Activated T-cell treated with anti-CD3 and anti-CD28 coated beads, Interleukin-2, amount 50 U/mL, for 24 hours (primary cell): ENCODE measurements around the gene CAMK1D.
"Not testable (repeated sequence)": the region's sequence is repeated elsewhere in the genome, so short reads cannot be mapped to it uniquely, and the experiment has no call there.

ENCODE experiments used
- DNase-seq: peaks from one replicate; pipeline ENCODE4 v3.0.0-alpha.2; 2020
- H3K27ac Mint-ChIP-seq: 2 replicates; pipeline ENCODE4 v1.8.0; 2020; ENCODE audit warnings: mild to moderate bottlenecking, mixed read lengths
- H3K27me3 Mint-ChIP-seq: 2 replicates; pipeline ENCODE4 v1.8.0; 2020; ENCODE audit warnings: mixed read lengths
- H3K36me3 Mint-ChIP-seq: 2 replicates; pipeline ENCODE4 v1.8.0; 2020; ENCODE audit warnings: low read depth, mixed read lengths
- H3K4me1 Mint-ChIP-seq: 2 replicates; pipeline ENCODE4 v1.8.0; 2020; ENCODE audit warnings: low read depth, mixed read lengths
- H3K4me3 Mint-ChIP-seq: 2 replicates; pipeline ENCODE4 v1.8.0; 2020; ENCODE audit warnings: mild to moderate bottlenecking, moderate library complexity, mixed read lengths
- H3K9me3 Mint-ChIP-seq: 2 replicates; pipeline ENCODE4 v1.8.0; 2020; ENCODE audit warnings: mixed read lengths

Gene CAMK1D

DNA sequence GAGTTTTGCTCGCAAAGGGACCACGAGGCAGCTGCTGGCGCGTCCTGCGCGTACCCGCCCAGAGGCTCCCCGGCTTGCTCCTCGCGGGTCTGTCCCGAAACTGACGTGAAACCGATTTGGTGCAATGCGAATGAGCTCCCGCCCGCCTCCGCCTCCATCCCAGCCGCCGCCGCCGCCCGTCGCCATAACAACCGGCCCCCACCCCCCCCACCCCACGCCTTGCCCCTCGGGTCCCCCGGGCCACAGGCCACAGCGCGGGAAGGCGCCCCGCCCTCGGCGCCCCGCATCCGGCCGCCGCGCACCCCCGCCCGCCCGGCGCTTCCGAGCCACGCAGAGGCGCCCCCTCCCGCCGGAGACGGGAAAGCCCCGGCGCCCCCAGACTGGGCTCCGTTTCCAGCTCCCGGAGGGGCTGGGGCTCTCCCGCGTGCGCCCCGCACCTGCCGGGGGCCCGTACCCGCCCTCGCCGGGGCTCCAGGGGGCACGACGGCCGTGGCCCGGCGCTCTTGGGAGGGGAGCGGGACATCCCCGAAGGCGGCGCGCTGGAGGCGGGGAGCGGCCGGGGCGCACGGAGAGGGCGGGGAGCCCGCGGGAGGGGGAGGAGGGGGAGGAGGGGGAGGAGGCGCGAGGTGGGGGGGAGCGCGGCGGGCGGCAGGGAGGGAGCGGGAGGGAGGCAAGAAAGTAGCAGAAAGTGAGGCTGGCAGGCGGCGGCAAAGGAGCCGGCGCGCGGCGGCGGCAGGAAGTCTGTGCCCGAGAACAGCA is at the start of gene CAMK1D:
Gene CAMK1D (plus strand): TSS at position 678 of the 759 bp plus-strand sequence.
- Mint-ChIP-seq H3K4me1 (peaks cover 44% of the 10 kb centered on the region), H3K4me3 (peak within 1 kb of the TSS; percentile 92), H3K36me3 (peaks cover 6% of the 10 kb centered on the region), H3K27ac (peak within 1 kb of the TSS; percentile 94), H3K27me3 (peaks cover 7% of the 10 kb centered on the region), H3K9me3 (no peaks in the 10 kb centered on the region)
- peak; percentile 88 for DNase-seq

DNA sequence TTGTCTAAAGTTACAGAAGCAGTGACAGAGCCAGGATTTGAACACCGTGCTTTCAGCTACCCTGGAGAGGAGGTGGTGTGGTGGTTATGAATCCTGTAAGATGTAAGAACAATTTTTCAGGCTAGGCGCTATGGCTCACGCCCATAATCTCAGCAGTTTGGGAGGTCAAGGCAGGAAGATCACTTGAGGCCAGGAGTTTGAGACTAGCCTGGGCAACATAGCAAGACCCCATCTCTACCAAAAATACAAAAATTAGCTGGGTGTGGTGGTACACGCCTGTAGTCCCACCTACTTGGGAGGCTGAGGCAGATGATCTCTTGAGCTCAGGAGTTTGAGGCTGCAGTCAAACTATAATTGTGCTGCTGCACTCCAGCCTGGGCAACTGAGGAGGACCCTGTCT is 48.3 kb upstream of the CAMK1D start:
- H3K4me1 Mint-ChIP-seq, H3K9me3 Mint-ChIP-seq, H3K27me3 Mint-ChIP-seq, H3K27ac Mint-ChIP-seq, DNase-seq, H3K4me3 Mint-ChIP-seq, H3K36me3 Mint-ChIP-seq: not testable (repeated sequence)

DNA sequence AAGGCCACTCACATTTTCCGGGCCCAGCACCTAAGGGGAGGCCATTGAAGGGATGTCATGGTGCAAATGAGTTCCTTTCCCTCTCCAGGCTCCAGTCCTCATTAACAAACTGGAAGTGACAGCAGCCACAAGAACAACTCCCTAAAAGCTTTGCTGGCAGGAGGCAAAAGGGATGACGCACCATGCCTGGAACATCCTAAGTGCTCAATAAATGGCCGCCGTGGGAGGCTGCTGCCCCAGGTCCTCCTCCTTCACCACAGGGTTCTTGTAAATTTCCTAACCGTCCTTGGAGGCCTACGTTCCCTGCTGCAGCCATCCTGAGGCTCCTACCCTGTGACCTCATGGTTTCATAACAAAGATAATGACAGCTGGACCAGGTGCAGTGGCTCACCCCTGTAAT is 41.3 kb upstream of the CAMK1D start:
- Mint-ChIP-seq H3K4me3 (no peak overlapping the region), H3K36me3 (no peaks in the 10 kb centered on the region), H3K9me3 (peaks cover 3% of the 10 kb centered on the region), H3K27me3 (peaks cover 8% of the 10 kb centered on the region), H3K27ac (no peak overlapping the region), H3K4me1 (peaks cover 18% of the 10 kb centered on the region)
- no peak for DNase-seq

DNA sequence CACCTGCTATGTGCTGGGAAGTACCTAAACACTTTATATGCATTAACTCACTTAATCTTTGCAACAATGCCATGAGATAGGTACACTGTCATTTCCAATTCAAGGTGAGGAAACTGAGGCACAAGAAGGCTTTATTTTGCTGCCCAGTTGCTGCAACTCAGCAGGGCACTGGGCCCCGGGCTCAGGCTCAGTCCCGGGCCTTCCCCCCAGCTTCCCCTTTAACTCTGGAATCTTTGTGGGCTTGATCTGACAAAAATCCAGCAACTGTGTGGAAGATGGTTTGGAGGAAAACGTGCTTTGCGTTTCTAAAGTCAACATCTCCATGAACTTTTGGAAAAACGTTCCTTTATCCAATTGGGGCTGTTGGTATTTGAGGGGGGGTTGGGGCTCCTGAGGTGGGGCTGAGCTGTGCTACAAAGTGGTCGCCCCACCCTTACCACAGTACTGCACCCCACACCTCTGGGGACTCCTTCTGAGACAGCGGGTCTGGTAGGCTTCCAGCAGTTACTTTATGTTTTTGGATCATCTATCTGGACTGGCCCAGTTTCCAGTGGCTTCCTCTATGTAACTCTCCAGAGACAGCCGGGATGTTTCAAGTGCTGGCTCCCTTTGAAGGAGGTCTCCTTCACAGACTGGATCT is 40.5 kb upstream of the CAMK1D start:
- Mint-ChIP-seq H3K27me3 (peaks cover 8% of the 10 kb centered on the region), H3K36me3 (no peaks in the 10 kb centered on the region), H3K9me3 (peaks cover 3% of the 10 kb centered on the region), H3K27ac (no peak overlapping the region), H3K4me3 (no peak overlapping the region), H3K4me1 (peaks cover 18% of the 10 kb centered on the region)
- DNase-seq = no peak

DNA sequence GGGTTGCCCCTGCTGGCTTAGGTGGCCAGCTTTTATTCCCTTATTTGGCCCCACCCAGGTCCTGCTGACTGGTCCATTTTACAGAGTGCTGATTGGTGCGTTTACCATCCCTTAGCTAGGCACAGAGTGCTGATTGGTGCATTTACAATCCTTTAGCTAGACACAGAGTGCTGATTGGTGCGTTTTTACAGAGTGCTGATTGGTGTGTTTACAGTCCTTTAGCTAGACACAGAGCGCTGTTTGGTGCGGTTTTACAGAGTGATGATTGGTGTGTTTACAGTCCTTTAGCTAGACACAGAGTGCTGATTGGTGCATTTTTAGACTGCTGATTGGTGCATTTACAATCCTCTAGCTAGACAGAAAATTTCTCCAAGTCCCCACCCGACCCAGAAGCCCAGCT is 39.6 kb upstream of the CAMK1D start:
- not testable (repeated sequence) for H3K27me3 Mint-ChIP-seq, H3K4me3 Mint-ChIP-seq, DNase-seq, H3K27ac Mint-ChIP-seq, H3K36me3 Mint-ChIP-seq, H3K9me3 Mint-ChIP-seq
- peaks cover 18% of the 10 kb centered on the region for H3K4me1 Mint-ChIP-seq

DNA sequence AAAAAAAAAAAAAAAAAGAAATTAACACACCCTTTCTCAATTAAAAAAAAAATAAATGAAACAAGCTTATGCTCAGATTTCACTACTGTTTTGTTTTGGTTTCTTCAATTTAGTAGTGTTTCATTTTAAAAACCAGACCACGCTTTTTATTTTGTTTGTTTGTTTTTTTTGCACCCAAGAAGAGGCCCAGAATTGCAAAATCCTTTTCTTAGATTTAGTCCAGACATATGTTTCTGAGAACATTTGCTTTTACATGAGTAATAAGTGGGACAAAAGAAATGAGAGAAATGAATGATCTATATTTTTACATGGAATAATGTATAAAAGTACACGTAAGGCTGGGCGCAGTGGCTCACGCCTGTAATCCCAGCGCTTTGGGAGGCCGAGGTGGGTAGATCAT is 34.5 kb upstream of the CAMK1D start:
- Mint-ChIP-seq H3K36me3 (no peaks in the 10 kb centered on the region), H3K9me3 (peaks cover 1% of the 10 kb centered on the region)
- no peak for DNase-seq

DNA sequence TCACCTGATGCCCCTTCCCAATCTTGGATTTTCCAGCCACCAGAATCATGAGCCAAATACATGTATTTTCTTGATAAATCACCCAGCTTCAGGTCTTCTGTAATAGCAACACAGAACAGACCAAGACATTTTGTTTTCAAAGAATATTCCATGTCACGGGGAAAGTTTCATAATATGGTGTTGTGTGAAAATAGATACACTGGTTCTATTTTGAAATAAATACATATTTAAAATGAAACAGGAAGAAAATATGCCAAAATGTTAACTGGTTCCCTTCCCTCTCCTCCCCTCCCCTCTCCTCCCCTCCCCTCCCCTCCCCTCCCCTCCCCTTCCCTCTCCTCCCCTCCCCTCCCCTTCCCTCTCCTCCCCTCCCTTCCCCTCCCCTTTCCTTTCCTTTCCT is 30.3 kb upstream of the CAMK1D start:
- Mint-ChIP-seq H3K27me3 (no peaks in the 10 kb centered on the region), H3K36me3 (no peaks in the 10 kb centered on the region), H3K9me3 (no peaks in the 10 kb centered on the region), H3K4me3 (no peak overlapping the region), H3K27ac (no peak overlapping the region), H3K4me1 (peaks cover 6% of the 10 kb centered on the region)
- no peak for DNase-seq

More for the DNA sequence above, 34.5 kb upstream of the CAMK1D start:
- peaks cover under 1% of the 10 kb centered on the region for H3K27me3 Mint-ChIP-seq
- H3K27ac Mint-ChIP-seq = no peak overlapping the region
- no peak overlapping the region for H3K4me3 Mint-ChIP-seq
- H3K4me1 Mint-ChIP-seq = no peaks in the 10 kb centered on the region

DNA sequence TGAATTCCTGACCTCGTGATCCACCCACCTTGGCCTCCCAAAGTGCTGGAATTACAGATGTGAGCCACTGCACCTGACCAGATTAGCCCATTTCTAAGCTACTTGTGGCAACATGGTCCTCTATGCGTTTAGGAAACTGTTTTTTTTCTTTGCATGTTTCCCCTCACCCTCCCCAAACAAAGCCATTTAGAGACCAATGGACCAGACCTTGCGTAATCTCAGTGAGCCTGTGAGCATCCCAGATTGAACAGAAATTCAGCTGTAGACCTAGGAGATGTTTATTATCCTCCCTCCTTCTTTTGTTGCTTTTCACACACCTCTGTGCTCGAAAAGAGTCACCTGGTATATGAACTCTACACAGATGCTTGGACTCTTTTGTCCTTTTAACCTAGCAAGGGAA is 28.5 kb upstream of the CAMK1D start:
- Mint-ChIP-seq H3K27me3 (no peaks in the 10 kb centered on the region), H3K36me3 (no peaks in the 10 kb centered on the region), H3K9me3 (no peaks in the 10 kb centered on the region), H3K4me3 (no peak overlapping the region), H3K4me1 (peaks cover 6% of the 10 kb centered on the region), H3K27ac (no peak overlapping the region)
- no peak for DNase-seq

DNA sequence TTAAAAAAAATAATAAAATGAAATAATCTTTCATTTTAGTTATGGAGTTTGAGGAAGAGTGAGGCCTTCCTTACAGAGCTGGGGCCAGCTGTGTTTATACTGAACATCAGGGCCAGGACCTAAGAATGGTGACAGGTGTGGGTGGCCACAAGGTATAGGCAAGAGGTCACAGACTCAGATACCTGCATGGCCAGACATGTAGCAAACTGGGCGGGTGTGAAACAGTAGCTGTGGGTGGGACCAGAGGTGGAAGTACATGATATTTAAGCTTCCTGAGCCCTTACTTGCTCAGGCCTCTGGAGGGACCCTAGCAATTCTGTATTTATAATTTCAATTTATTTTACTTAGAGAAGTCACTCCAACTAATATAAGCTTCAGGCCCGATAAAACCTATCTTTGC is 27.7 kb upstream of the CAMK1D start:
- H3K9me3 Mint-ChIP-seq = no peaks in the 10 kb centered on the region
- no peaks in the 10 kb centered on the region for H3K27me3 Mint-ChIP-seq
- no peak for DNase-seq
- H3K4me1 Mint-ChIP-seq = peaks cover 12% of the 10 kb centered on the region
- no peak overlapping the region for H3K4me3 Mint-ChIP-seq
- H3K27ac Mint-ChIP-seq = no peak overlapping the region
- no peaks in the 10 kb centered on the region for H3K36me3 Mint-ChIP-seq

DNA sequence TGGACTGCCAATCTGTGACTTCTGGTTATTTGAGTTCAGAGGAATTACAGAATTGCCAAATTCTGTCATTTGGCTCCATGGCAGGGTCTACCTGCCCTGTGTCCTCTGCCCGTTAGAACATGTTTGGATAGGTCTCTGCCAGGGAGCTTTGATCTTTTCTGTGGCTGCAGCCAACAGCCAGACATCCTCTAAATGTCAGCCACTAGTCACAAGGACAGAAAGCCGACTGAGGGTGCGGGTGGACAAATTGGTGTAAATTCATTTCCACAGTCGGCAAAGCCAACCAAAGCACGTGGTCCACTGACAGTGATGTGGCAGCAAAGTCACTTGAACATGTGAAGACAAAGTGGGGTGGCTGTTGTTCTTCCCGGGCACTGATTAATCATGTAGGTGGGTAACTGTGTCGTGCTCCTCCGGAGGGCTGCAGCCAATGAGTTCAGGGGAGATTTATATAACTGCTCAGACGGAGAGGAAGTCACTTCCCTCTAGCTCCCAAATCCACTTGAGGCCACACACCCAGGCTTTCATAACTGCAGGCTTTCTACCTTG is 26.7 kb upstream of the CAMK1D start:
- no peak for DNase-seq
- Mint-ChIP-seq H3K4me1 (peaks cover 14% of the 10 kb centered on the region), H3K27ac (no peak overlapping the region), H3K4me3 (no peak overlapping the region), H3K27me3 (no peaks in the 10 kb centered on the region), H3K36me3 (no peaks in the 10 kb centered on the region), H3K9me3 (no peaks in the 10 kb centered on the region)

DNA sequence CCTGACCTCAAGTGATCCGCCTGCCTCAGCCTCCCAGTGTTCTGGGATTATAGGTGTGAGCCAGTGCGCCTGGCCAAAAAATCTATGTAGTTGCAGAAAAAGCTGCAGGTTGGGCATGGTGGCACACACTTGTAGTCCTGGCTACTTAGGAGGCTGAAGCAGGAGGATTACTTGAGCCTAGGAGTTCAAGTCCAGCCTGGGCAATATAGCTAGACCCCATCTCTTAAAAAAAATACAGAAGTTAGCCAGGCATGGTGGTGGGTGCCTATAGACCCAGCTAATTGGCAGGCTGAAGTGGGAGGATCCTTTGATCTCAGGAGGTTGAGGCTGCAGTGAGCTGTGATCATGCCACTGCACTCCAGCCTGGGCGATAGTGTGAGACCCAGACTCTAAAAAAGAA is 24.8 kb upstream of the CAMK1D start:
- Mint-ChIP-seq H3K4me3 (no peak overlapping the region), H3K27ac (no peak overlapping the region), H3K36me3 (no peaks in the 10 kb centered on the region), H3K9me3 (no peaks in the 10 kb centered on the region), H3K4me1 (peaks cover 15% of the 10 kb centered on the region), H3K27me3 (no peaks in the 10 kb centered on the region)
- no peak for DNase-seq

DNA sequence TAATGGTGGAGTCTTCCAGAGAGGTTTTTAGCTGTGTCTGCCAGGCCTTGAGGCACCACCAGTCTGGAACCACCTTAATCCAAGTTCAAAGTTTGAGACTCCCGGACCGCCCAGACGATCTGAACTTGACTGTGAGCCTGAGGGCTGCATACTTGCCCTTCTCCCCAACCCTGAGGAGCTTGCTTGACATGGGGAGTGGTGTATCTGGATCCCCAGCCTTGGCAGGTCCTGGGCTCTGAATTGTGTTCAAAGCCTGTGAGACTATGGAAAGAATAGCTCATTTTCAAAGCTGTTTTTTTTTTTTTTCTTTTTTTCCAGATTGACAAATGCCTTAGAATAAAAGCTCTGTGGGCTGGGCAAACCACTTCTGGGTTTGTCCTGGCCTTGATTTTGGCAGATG is 22.3 kb upstream of the CAMK1D start:
- H3K4me1 Mint-ChIP-seq = peaks cover 15% of the 10 kb centered on the region
- H3K36me3 Mint-ChIP-seq = no peaks in the 10 kb centered on the region
- H3K4me3 Mint-ChIP-seq = no peak overlapping the region
- no peak overlapping the region for H3K27ac Mint-ChIP-seq
- no peaks in the 10 kb centered on the region for H3K27me3 Mint-ChIP-seq
- no peak for DNase-seq
- H3K9me3 Mint-ChIP-seq = no peaks in the 10 kb centered on the region

DNA sequence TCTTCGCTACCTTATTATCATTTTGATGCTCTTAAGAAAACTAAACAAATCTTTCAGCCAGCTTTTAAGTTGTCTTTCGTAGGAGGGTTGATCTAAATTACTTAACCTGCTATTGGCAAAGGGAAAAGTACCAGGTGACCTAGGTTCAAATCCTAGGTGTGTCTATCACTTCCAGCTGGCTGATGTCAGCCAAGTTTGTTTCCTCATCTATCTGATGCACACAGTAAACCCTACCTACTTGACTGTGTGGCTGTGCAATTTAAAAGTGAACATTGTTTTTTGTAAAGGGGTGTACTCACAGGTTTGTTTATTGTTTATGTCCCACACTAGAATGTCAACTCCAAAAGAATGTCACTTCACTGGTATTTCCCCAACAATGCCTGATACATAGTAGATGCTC is 21.9 kb upstream of the CAMK1D start:
- peaks cover 15% of the 10 kb centered on the region for H3K4me1 Mint-ChIP-seq
- DNase-seq = no peak
- H3K4me3 Mint-ChIP-seq = no peak overlapping the region
- H3K27ac Mint-ChIP-seq = no peak overlapping the region
- H3K9me3 Mint-ChIP-seq = no peaks in the 10 kb centered on the region
- H3K27me3 Mint-ChIP-seq = no peaks in the 10 kb centered on the region
- H3K36me3 Mint-ChIP-seq = no peaks in the 10 kb centered on the region

DNA sequence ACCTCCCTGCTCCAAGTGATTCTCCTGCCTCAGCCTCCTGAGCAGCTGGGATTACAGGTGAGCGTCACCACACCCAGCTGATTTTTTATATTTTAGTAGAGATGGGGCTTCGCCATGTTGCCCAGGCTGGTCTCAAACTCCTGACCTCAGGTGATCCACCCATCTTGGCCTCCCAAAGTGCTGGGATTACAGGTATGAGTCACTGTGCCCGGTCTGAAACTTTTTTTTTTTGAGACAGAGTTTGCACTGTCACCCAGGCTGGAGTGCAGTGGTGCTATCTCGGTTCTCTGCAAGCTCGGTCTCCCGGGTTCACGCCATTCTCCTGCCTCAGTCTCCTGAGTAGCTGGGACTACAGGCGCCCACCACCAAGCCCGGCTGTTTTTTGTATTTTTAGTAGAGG is 21.0 kb upstream of the CAMK1D start:
- H3K36me3 Mint-ChIP-seq, H3K27ac Mint-ChIP-seq, H3K4me3 Mint-ChIP-seq, H3K9me3 Mint-ChIP-seq, H3K27me3 Mint-ChIP-seq, DNase-seq: not testable (repeated sequence)
- H3K4me1 Mint-ChIP-seq = peaks cover 16% of the 10 kb centered on the region
